SH-SY5Y (cell line): Measurements from ENCODE around the gene HSPB9.

Experiments
- GATA2 ChIP-seq: IDR thresholded peaks from 2 replicates; pipeline ENCODE4 v1.6.1; 2011; ENCODE audit warnings: mild to moderate bottlenecking, low read depth, low read length
- GATA3 ChIP-seq: IDR thresholded peaks from 2 replicates; pipeline ENCODE4 v1.6.1; 2011; ENCODE audit warnings: low read depth, mild to moderate bottlenecking, low read length, moderate library complexity

DNA sequence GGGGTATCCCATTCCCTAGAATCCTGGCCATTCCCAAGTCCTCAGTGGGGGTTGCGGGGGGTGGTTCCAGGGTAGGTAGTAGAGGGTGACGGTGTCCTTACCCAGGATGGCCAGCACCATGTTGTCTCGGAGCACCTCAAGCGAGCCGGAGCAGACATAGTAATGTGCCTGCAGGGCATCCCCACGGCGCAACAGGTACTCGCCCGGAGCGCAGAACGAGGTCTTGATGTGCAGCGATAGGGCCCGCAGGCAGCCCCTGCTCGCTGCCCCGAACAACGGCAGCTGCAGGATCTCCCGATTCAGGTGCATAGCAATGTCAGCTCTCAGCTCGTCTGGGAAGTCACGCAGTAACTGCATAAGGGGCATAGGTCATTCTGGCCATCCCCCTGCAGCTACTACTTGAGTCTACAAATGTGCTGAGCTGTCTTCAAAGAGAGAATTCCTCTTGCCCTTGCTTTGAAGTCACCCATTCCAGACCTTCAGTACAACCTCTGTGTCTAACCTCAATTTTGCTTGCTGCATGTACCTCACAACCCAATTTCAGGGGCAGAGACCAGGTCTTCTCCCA lies 43.7 kb downstream of the HSPB9 start:
- no peak for TF ChIP-seq GATA3
- TF ChIP-seq GATA2: no peak
